GM21576 (cell line): ENCODE measurements around the gene RFC2.

Experiments
- ATAC-seq: cut with Tn5 transposase; IDR thresholded peaks from one replicate; pipeline ENCODE4 v1.9.1; 2021; ENCODE audit warnings: mild to moderate bottlenecking, moderate library complexity; ENCODE audit not compliant: unreplicated experiment

RFC2 gene

DNA sequence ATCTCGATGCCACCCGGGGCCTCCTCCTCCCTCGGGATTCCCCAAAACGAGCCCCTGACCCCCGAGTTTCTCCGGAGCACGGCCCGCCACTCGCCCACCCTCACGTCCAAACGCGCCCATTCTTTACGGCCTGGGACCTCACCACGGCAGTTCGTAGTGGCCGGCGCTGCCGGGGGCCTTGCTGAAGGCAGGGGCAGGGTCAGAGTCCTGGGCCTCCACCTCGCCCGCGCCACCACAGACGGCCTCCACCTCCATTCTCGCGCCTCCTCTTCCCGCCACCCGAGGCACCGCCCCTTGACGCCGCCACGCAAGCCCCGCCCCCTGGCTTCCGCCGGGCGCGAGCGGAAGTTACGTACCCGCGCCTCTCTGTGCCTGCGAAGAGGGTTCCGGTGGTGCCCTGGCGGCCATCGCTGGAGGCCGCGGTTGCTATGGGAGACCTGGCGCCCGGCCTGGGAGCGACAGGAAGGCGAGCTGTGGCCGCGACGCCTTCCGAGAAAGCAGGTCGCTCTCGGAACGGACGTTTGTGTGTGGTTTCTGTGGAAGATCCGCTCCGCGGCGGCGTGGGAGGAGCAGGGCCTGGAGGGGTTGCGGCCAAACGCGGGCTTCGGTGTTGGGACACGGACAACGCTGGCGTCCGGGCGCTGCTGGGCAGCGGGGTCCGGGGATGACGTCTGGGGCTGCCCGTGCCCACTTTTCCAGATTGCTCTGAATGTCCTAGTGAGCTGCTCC, at the start of gene RFC2:
TSS of gene RFC2 (minus strand) at position 271 of the 729 bp plus-strand sequence. CDS start at position 255, 16 bp downstream.
- ATAC-seq, result peak; percentile 90

DNA sequence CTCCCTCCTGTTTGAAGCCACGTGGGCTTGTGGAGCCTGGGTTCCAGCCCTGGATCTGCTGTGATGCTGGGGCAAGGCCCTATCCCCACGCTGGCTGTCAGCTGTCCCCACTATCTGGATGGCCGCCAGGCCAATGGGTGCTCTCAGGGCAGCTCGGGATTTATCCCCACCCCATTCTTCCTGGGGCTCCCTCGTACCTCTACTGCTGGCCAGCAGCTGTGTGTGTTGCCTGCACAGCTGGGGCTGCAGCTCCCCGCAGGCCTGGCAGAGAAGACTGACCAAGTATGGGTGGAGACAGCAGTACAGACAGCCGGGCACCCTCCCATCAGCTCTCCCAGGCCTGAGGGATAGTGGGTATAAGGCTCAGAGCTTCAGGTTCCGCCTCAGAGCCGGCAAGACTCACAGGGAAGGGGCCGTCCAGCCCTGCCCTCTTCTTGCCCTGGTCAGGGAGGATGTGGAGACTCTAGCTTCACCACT, 48.6 kb upstream of the RFC2 start:
- no peak for ATAC-seq

DNA sequence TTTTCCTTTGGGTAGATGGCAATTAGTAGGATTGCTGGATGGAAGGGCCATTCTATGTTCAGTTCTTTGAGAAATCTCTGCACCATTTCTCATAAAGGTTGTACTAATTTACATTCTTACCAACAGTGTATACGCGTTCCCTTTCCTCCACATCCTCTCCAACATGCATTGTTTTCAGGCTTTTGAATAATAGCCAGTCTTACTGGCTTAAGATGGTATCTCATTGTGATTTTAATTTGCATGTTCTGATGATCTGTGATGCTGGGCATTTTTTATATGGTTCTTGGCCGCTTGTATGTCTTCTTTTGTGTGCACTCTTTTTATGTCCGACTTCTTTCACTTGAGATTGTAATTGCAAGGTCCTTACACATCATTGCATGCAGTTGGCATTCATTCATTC, 46.7 kb upstream of the RFC2 start:
- ATAC-seq, result no peak

DNA sequence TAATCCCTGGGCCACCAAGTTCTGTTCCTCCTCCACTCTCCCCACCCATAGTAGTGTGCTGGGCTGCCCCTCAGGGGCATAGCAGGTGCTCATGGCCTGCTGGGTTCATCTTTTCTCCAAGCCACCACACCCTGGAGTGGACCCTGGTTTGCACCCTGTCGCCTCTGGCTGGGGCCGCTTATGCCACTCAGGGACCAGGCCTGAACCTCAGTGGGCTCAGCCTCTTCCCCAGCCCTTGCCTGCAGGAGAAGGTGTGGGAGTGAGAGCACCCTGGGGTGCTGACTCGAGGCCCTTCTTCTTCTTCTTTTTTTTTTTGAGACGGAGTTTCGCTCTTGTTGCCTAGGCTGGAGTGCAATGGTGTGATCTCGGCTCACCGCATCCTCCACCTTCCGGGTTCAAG, 45.2 kb upstream of the RFC2 start:
- no peak for ATAC-seq

DNA sequence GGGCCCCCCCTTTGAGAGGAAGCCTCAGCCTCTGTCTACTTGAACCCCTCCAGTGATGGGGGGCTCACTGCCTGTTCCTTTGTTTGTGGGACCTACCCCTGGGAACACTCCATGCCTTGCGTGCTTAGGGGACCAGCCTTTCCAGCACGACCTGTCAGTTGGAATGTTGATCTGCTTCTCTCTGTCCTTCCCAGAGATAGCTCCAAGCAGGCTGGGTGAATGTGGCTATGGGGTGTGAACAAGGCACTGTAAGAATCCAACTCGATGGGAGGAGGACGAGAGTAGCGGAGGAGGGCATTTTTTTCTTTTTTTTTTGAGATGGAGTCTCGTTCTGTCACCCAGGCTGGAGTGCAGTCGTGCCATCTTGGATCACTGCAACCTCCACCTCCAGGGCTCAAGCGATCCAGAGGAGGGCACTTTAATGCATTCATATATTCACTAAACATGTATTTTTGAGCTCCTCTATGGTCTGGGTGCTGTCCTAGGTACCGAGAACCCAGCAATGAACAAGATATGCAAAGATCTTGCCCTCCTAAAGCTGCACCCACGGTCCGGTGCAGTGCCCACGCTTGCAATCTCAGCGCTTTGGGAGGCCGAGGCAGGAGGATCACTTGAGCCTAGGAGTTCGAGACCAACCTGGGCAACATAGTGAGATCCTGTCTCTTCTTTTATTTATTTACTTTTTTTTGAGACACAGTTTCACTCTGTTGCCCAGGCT, 43.5 kb upstream of the RFC2 start:
- no peak for ATAC-seq

DNA sequence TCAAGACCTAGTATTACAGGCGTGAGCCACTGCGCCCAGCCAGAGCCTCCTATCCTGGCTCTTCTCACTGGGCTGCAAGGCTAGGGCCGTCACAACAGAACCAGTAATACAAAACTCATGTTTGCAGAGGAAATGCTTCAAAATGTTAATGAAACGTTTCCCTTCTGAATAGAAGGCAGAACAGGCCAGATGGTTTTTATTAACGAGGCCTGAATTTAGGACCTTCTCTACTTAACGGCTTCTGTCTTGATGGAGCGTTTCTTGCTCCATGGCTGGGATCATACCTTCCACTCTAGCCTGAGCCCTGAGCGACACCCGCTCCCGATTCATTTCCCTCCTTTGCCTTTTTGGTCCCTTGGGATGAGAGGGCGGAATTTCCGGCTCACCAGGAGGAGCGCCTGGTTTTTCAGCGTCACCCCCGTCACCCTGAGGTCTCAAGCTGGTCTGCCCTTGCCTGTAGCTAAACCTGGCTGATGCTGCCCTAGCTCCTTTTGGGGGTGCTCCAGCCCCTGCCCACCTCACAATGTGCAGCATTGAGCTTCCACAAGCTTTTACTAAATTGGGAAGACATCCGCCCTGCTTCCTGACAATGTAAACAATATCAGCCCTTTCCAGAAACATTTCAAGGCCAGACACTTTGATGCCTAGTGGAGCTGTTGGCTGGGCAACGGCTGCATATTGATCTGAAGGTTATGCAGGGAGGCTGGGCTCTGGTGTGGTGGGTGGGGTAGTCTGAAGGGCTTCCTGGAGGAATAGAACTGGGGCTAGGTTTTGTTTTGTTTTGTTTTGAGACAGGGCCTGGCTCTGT, 40.2 kb upstream of the RFC2 start:
- ATAC-seq, result no peak

DNA sequence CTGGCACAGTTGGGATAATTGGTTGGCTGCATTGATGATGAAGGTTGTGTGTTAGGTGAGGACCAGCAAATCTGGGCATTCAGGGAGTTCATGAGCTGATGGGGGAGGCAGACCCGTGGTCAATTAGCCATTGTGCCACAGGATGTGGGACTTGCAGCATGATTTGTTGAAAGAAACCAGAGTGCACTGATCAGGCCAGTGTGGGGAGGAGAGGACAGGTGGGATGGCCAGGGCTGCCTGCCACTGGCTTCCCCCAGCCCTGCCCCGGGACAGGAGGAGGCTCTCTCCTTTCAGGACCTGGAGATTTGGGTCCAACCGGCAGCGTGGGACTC, 39.3 kb upstream of the RFC2 start:
- ATAC-seq, result no peak

DNA sequence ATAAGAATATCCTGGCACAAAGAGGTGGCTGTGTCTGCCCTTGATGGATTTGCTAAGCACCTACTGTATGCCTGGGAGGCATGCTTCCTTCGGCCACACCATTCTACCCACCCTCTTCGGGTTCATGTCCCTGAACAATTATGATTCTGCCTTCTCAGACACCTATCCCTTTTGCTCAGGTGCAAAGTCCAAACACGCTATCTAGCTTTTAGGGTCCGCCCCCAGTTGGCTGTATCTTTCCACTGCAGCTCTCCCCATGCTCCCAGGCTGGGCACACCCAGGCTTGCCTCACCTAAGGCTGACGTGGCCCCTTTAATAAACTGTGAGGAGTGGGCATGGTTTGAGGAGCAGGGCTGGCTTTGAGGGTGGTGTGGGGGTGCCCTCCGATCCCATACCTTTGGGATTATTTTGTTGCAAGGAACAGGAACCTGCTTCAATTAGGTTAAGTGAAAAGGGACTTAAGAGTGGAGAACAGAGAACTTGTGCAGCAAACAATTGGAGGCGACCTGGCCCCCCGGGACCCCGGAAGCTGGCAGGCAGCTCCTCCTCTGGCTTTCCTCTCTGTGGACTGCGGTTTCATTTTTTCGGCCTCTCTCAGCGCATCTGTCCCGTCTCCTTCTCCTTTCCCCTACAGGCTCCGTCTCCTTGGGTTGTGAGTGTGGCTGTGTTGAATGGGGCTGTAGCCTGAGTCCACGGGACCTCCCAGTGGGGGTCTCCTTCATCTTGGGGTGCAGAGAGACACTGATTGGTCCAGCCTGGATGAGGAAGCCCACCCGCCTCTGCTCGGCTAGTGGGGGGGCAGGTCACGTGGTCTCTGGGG, 38.8 kb upstream of the RFC2 start:
- ATAC-seq, result no peak

DNA sequence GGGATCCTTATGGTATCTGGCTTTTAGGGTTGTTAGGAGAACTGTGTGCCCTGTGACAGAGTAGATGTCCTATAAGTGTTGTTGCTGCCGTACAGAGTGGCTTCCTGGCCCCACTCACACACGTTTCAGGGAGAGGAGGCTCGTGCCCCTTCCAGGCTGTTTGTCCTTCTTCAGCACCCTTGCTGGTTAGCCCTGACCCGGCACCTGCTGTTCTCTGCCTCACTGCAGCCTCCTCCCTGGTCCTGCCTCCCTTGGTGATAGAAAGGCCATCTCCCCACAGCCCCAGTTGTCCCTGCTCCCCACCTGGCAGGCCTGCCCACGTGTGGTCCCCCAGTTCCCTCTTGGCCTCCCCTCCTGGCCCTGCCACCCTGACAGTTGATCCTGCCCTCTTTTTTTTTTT, 37.3 kb upstream of the RFC2 start:
- no peak for ATAC-seq

DNA sequence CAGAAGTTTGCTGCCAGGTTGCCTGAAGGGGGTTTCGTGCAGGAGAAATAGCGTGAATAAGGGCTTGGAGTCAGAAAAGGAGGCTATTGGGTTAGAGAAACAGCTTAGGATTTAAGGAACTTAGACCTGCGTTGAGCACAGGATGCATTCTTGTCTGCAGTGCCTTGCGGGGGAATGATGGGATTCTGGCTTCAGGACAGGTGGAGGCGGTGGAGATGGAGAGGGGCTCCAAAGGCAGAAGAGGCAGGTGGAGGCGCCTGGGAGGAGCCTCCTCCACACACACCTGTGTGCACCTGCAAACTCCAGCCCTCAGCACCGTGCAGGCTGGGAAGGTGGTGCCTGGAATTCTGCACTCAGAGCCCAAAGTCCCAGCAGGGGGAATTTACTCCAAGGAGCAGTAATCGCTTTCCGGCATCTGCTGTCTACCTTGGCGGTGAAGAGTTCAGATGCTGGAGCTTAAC, 36.8 kb upstream of the RFC2 start:
- ATAC-seq, result no peak

DNA sequence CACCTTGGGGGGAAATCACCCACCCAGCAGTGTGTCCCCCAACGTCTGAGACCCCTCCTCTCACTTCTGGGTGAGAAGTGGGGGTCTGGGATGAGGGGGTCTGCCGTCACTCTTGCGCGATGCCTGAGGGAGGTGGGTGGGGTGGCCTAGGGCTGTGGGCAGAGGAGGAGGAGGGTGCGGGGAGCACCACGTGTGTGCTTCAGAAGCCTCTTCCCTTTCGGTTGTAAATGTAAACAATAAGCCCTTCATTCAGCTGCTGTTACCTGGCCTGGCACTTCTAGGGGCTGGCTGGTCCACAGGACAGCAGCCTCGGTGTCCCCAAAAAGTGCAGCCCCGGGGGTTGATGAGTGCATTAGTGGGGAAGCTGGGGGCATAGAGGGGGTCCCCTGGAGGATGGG, 36.4 kb upstream of the RFC2 start:
- no peak for ATAC-seq

DNA sequence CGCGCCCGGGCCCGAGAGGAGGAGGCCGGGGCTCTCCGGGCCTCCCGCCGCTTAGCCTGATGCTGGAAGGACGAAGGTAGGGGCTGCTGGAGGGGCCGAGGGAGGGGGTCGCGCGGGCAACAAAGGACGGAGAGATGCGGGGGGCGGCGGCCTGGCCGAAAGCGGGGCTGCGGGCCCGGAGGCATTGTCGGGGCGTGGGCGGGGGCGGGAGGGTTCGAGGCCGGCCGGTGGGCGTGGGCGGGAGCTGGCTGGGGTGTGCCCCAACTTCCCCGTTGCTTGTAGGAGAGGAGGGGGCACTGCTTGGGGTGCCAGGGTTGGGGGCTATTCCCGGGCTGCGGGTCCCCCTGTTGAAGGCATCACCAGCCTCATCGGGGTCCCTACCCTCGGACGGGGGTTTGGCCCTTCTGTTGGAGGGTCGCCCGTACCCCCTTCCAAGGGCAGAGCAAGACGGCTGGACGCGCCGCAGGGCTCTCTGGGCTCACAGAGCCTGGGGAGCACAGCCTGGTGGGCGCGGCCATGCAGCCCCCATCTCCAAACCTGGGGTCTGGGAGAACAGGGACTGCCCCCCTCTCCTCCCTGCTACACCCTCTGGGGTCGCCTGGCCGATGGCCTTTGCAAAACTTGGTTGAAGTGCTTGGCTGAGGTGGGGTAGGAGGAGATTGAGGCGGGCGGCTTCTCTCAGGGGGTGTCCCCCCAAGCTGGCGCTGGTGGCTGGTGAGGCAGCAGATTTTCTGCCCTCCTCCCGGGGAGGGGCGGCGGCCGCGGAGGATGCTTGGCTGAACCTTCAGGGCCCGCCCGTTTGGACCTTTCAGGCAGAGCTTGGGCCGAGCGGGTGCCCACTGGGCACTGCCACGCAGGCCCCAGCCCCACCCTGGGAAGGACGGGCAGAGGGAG, 35.7 kb upstream of the RFC2 start:
- ATAC-seq, result no peak

DNA sequence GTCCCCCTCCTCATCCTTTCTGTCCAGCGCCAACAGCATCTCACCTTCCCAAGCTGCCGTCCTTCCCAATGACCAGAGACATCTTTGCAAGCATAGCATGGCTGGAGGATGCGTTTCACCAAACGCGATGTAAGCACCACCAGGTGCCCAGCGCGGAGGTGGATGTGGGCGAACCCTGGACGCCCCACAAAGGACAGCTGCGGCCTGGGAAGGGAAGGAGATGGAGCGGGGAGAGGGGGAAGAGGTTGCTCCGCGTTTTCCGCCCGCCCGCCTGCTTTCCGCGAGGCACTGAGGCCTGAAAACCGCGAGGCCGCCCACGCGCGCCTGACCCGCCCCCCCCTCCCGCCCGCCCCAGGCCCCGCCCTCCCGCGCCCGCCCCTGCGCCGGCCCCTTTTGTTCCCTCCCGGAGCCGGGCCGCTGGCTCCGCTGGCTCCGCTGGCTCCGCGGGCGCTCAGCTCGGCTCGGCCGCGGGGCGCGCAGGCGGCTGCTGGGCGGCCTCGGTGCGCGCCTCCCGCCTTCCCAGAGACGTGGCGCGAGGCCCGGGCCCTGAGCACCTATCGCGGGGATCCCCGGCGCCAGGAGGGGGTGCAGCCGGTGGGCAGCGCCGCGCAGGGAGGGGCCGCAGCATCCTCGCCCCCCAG, 34.9 kb upstream of the RFC2 start, which contains the start of gene CLIP2:
TSS of gene CLIP2 (plus strand) at position 390 of the 641 bp plus-strand sequence. CDS start 28,140 bp downstream, outside the sequence.
- ATAC-seq, result peak; percentile 42

DNA sequence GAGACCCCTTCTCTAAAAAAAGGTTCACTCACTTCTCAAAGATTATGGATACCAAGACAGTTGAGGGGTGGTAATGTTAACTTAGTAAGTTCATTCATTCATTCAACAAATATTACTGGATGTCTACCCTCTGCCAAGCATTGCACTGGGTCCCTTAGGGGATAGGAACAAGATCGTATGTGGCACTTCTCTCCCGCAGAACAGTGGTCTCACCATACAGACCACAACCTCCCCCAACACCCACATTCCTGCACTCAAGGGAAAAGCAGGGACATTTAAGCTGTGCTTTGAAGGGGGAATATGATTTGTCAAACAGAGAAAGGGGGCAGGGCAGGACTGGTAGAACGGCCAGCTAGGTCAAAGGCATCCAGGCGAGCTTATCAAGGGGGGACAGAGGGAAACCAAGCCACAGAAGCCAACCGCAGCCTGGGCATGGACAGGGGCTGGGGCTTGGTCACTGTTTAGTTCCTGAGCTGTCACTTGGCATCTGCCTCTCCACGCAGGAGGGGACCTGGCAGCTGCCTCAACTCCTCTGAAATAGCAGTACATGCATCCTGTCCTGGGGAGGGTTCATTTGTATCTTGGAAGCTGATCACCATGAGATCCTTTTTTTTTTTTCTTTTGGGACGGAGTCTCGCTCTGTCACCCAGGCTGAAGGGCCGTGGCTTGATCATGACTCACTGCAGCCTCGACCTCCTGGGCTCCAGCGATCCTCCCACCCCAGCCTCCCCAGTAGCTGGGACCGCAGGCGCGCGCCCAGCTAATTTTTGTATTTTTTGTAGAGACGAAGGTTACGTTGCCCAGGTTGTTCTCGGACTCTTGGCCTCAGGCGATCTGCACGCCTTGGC, 34.1 kb upstream of the RFC2 start:
- no peak for ATAC-seq

DNA sequence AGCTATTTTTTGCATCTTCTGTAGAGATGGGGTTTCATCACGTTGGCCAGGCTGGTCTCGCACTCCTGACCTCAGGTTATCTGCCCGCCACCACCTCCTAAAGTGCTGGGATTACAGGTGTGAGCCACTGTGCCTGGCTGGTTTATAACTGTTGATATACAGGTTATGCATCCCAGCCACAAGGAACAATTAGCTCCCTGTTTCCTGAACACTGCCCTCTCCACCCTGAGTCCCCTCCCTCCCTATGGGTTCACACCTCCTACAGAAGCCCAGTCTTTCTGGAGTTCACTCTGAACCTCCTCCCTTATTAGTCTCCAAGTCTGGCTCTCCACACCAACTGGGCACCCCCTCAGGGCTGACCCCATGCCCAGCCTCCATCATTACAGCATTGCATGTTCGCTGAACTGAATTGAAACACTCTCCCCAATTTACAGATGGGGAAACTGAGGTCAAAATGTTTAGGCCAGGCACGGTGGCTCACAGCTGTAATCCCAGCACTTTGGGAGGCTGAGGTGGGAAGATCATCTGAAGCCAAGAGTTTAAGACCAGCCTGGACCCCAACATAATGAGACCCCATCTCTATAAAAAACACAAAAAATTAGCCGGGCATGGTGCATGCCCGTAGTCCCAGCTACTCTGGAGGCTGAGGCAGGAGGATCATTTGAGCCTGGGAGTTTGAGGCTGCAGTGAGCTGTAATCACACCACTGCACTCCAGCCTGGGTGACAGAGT, 33.3 kb upstream of the RFC2 start:
- no peak for ATAC-seq

DNA sequence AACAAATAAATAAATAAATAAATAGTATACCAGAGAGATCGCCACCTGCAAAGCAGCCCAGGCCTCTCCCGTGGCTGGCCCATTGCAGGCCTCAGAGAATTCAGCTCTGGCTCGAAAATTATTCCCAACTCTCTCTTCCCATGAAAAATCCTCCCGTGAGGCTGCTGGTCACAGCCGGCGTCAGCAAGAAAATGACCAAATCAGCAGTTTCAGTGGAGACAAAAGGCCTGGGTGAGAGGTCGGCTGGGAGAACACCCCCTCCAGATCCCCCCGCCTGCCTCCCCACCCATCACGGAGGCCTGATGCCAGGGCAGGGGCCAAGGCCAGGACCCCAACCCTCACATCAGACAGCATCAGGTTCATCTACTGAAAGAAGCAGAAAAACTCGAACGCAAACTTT, 31.9 kb upstream of the RFC2 start:
- ATAC-seq, result no peak

DNA sequence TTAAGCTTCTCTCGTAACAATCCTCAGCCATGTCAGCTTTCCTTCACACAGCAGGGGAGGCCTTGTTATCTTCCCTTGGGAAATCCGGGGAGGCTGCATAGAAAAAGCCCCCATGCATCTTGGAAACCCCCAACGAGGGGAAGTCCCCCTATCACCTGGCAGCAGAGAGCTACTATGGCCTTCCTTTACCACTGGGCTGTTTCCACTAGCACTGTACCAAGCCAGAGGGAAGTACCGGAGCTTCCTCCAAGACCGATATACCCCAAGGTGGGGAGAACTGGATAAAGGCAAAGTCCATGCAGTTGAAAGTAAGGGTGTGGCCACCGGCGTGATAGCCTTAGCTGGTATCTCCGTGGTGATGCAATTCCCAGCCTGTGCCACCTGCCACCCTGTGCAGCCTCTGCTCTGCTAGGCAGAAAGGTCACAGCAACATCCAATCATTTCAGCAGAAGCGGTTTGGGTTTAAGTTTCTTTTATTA, 30.6 kb upstream of the RFC2 start:
- peak; percentile 37 for ATAC-seq
